ENCODE measurements around the gene ZNF277. TPM values are rescaled to one million over a fixed set of nuclear protein-coding genes. Genes with fewer than 3 reads are reported as not detected.

ZNF277 gene
- total and polyA plus RNA-seq, 10 of the 15 experiments (the other 5 are each of a cell fraction or from before 2014, with no cell fraction given): 10.6 to 33.9 (median 22.0) TPM

- no peak overlapping the region for H3K27ac ChIP-seq (ENCODE audit: control insufficient read depth, insufficient read depth)
- H3K79me2 ChIP-seq (ENCODE audit: control insufficient read depth, insufficient read depth, low read length): no peaks in the 10 kb centered on the region
- no peaks in the 10 kb centered on the region for H3K4me1 ChIP-seq (ENCODE audit: control insufficient read depth, insufficient read depth, low read length)
- H2AFZ ChIP-seq (ENCODE audit: control insufficient read depth, low read depth, low read length): no peak overlapping the region
- ChIA-PET CTCF (no interaction called here), POLR2A (no interaction called here), SMC1A (ENCODE audit: uncharacterized antibody, unreplicated experiment) (no interaction called here), RAD21 (ENCODE audit: unreplicated experiment) (no interaction called here)
- H3K4me2 ChIP-seq (ENCODE audit: control insufficient read depth, insufficient read depth): no peak overlapping the region
- H3K36me3 ChIP-seq (ENCODE audit: control insufficient read depth in 2 of 2, insufficient read depth in 2 of 2, low read length in 1 of 2): no peaks in the 10 kb centered on the region
- no peak for DNase-seq (ENCODE audit: low read depth, low spot score)
- no peak for ATAC-seq
- no peak overlapping the region for H3K9ac ChIP-seq (ENCODE audit: control insufficient read depth, insufficient read depth, low read length)
- in situ Hi-C loops (cut with MboI) (no loop called here), intact Hi-C loops (cut with micrococcal nuclease; ENCODE audit: unreplicated experiment) (no loop called here)
- H3K27me3 ChIP-seq (replicated peaks in 1 of 2; ENCODE audit: control insufficient read depth in 2 of 2, insufficient read depth in 2 of 2, low read length in 1 of 2): no peaks in the 10 kb centered on the region
- BruUV-seq (replicated peaks): no TSS peak
- no peak overlapping the region for H3K4me3 ChIP-seq
- no peaks in the 10 kb centered on the region for H3K9me3 ChIP-seq (replicated peaks; ENCODE audit: control insufficient read depth, insufficient read depth, low read length)
- no peak for FAIRE-seq
- TF ChIP-seq EED (IDR thresholded peaks at IDR 0.05; ENCODE audit: low read depth) (no peak), NR2C1 (IDR thresholded peaks at IDR 0.05) (no peak), RBBP5 (conservative IDR thresholded peaks at IDR 0.05) (no peak), NR2C2 (IDR thresholded peaks at IDR 0.05; ENCODE audit: borderline replicate concordance, control insufficient read depth, insufficient read length, low read depth) (no peak), FOXM1 (IDR thresholded peaks at IDR 0.05; ENCODE audit: low read depth, low read length) (no peak), ZNF24 (IDR thresholded peaks at IDR 0.05) (no peak), RCOR1 (conservative IDR thresholded peaks at IDR 0.05; ENCODE audit: low read depth, low read length) (no peak), HDAC6 (IDR thresholded peaks at IDR 0.05; ENCODE audit: unreplicated experiment) (no peak)
- WGBS (ENCODE audit: insufficient coverage, insufficient replicate concordance, low lambda C conversion rate, missing lambda C conversion rate): 65% methylated on average over 3 of the region's 3 CpGs
- no peaks in the 10 kb centered on the region for H4K20me1 ChIP-seq (ENCODE audit: control insufficient read depth, insufficient read depth)
Observed at GRCh38 chr7:112174192-112174591, 32.3 kb upstream of the ZNF277 start.

- Histone ChIP-seq H3K79me2 (ENCODE audit: control insufficient read depth, insufficient read depth, low read length) (no peaks in the 10 kb centered on the region), H3K9ac (ENCODE audit: control insufficient read depth, insufficient read depth, low read length) (no peak overlapping the region), H3K4me3 (no peak overlapping the region), H3K4me2 (ENCODE audit: control insufficient read depth, insufficient read depth) (no peak overlapping the region), H3K27me3 (replicated peaks in 1 of 2; ENCODE audit: control insufficient read depth in 2 of 2, insufficient read depth in 2 of 2, low read length in 1 of 2) (no peaks in the 10 kb centered on the region; a peak in 2 of 4 replicates), H2AFZ (ENCODE audit: control insufficient read depth, low read depth, low read length) (no peak overlapping the region), H3K9me3 (replicated peaks; ENCODE audit: control insufficient read depth, insufficient read depth, low read length) (no peaks in the 10 kb centered on the region), H3K36me3 (ENCODE audit: control insufficient read depth in 2 of 2, insufficient read depth in 2 of 2, low read length in 1 of 2) (no peaks in the 10 kb centered on the region), H3K27ac (ENCODE audit: control insufficient read depth, insufficient read depth) (no peak overlapping the region), H3K4me1 (ENCODE audit: control insufficient read depth, insufficient read depth, low read length) (no peaks in the 10 kb centered on the region), H4K20me1 (ENCODE audit: control insufficient read depth, insufficient read depth) (no peaks in the 10 kb centered on the region)
- DNase-seq (ENCODE audit: low read depth, low spot score) (no peak), ATAC-seq (no peak), FAIRE-seq (no peak)
- RAD21 ChIA-PET (ENCODE audit: unreplicated experiment): no interaction called here
- in situ Hi-C loops (cut with MboI) (no loop called here), intact Hi-C loops (cut with micrococcal nuclease; ENCODE audit: unreplicated experiment) (no loop called here)
- SMC1A ChIA-PET (ENCODE audit: uncharacterized antibody, unreplicated experiment): no interaction called here
- no TSS peak for BruUV-seq (replicated peaks)
- WGBS (ENCODE audit: insufficient coverage, insufficient replicate concordance, low lambda C conversion rate, missing lambda C conversion rate): 43% methylated on average over 2 of the region's 2 CpGs
- TF ChIP-seq BACH1 (IDR thresholded peaks at IDR 0.05; ENCODE audit: borderline replicate concordance): no peak
- TF ChIP-seq SRF (IDR thresholded peaks at IDR 0.05; ENCODE audit: low read depth in 2 of 2, low read length in 2 of 2): no peak
- no peak for TF ChIP-seq NBN (IDR thresholded peaks at IDR 0.05)
- TF ChIP-seq IKZF2 (IDR thresholded peaks at IDR 0.05): no peak
- no peak for TF ChIP-seq SMAD5 (IDR thresholded peaks at IDR 0.05; ENCODE audit: low read depth)
- CTCF ChIA-PET: no interaction called here
- POLR2A ChIA-PET: no interaction called here
Observed at GRCh38 chr7:112176241-112176640, 30.3 kb upstream of the ZNF277 start.
